Esophagus (tissue), 2 donors: ENCODE data around the gene R3HDM1. TPM values are rescaled to one million over a fixed set of nuclear protein-coding genes. Genes with fewer than 3 reads are reported as not detected.

ENCODE experiments used
- polyA plus RNA-seq, 2 donors: library from polyadenylated mRNA; stranded (reverse); fragments of 200-250 nt; gene quantifications; one replicate each; pipeline ENCODE4 v1.2.3, GENCODE V29; 2013
- donor health status: healthy with polysubstance abuse.
- donor health status: Bipolar disorder and iron deficiency.

Gene R3HDM1
- polyA plus RNA-seq, 2 donors: 5.3 to 6.8 TPM

Other genes with a start within 250 kb of the R3HDM1 start
- 1 to 10 TPM; 1.5 to 1.9 TPM for gene ZRANB3, start 266 bp upstream of the R3HDM1 start, polyA plus RNA-seq
- gene UBXN4, start 210.4 kb downstream of the R3HDM1 start, polyA plus RNA-seq: 10 to 100 TPM; 33.3 to 40.3 TPM